ENCODE data around the gene PCSK6. TPM values are rescaled to one million over a fixed set of nuclear protein-coding genes. Genes with fewer than 3 reads are reported as not detected.

Gene PCSK6
- total RNA-seq, 1 donor from 2014 or later = 0.40 TPM

GRCh38 chr15:101318839-101319238 is 170.7 kb downstream of the PCSK6 start:
- DNase-seq (ENCODE audit: low spot score) = no peak
- Mint-ChIP-seq H3K36me3 (ENCODE audit: low read depth) (no peaks in the 10 kb centered on the region), H3K27me3 (ENCODE audit: low read depth) (peaks cover 30% of the 10 kb centered on the region), H3K27ac (ENCODE audit: unreplicated experiment) (no peak overlapping the region), H3K9me3 (ENCODE audit: low read depth) (no peaks in the 10 kb centered on the region), H3K4me3 (ENCODE audit: unreplicated experiment) (no peak overlapping the region), H3K4me1 (ENCODE audit: low read depth) (no peaks in the 10 kb centered on the region)
- TF ChIP-seq CTCF (IDR thresholded peaks at IDR 0.05) = no peak

- Mint-ChIP-seq H3K27me3 (ENCODE audit: low read depth) (peaks cover 31% of the 10 kb centered on the region), H3K36me3 (ENCODE audit: low read depth) (no peaks in the 10 kb centered on the region), H3K27ac (ENCODE audit: unreplicated experiment) (no peak overlapping the region), H3K9me3 (ENCODE audit: low read depth) (no peaks in the 10 kb centered on the region), H3K4me3 (ENCODE audit: unreplicated experiment) (no peak overlapping the region), H3K4me1 (ENCODE audit: low read depth) (no peaks in the 10 kb centered on the region)
- DNase-seq (ENCODE audit: low spot score) = no peak
- TF ChIP-seq CTCF (IDR thresholded peaks at IDR 0.05) = no peak
Measured at GRCh38 chr15:101318147-101318819, 171.2 kb downstream of the PCSK6 start.

GRCh38 chr15:101317336-101317872 is 172.1 kb downstream of the PCSK6 start:
- Mint-ChIP-seq H3K27ac (ENCODE audit: unreplicated experiment) (no peak overlapping the region), H3K27me3 (ENCODE audit: low read depth) (peaks cover 31% of the 10 kb centered on the region), H3K9me3 (ENCODE audit: low read depth) (no peaks in the 10 kb centered on the region), H3K4me3 (ENCODE audit: unreplicated experiment) (no peak overlapping the region), H3K36me3 (ENCODE audit: low read depth) (no peaks in the 10 kb centered on the region), H3K4me1 (ENCODE audit: low read depth) (no peaks in the 10 kb centered on the region)
- no peak for TF ChIP-seq CTCF (IDR thresholded peaks at IDR 0.05)
- no peak for DNase-seq (ENCODE audit: low spot score)

DNA sequence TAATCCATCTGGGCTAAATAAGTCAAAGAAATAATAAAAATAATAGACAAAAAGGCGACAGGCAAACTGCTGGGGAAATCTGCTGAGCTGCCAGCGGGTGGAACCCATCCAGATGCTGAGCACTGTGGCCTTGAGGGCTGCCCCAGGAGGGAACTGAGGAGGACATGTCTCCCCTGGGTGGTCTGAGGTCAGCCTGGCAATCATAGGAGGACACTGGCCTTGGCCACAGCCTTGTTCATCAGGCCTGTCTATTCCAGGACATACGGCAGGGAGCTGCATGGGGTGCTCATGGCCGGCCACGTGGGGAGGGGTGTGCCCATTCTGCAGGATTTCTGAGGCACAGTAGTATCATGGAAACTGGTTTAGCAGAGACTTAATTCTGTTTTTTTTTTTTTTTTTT is 173.0 kb downstream of the PCSK6 start:
- Mint-ChIP-seq H3K9me3 (ENCODE audit: low read depth) (no peaks in the 10 kb centered on the region), H3K4me3 (ENCODE audit: unreplicated experiment) (no peak overlapping the region), H3K27ac (ENCODE audit: unreplicated experiment) (no peak overlapping the region), H3K36me3 (ENCODE audit: low read depth) (no peaks in the 10 kb centered on the region), H3K27me3 (ENCODE audit: low read depth) (peaks cover 25% of the 10 kb centered on the region), H3K4me1 (ENCODE audit: low read depth) (no peaks in the 10 kb centered on the region)
- TF ChIP-seq CTCF (IDR thresholded peaks at IDR 0.05) = no peak
- no peak for DNase-seq (ENCODE audit: low spot score)

DNA sequence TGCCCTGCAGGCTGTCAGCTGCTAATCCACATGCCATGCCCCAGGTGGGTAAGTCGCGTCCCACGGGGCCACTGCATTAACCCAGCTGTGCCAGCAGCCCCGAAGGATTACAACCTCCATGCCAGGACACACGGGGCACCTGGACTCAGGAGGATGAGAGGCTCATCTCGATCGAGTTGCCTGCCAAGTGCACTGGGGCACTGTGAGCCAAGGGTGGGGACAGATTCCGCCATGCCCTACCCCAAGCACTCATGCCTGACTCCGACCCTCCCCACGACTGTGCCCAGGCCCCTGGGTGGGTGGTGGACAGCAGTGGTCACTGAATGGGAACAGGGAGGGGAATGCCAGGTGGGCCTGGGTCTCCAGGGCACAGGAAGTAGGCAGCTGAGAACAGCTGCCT is 173.8 kb downstream of the PCSK6 start:
- Mint-ChIP-seq H3K4me3 (ENCODE audit: unreplicated experiment) (no peak overlapping the region), H3K27me3 (ENCODE audit: low read depth) (peaks cover 19% of the 10 kb centered on the region), H3K27ac (ENCODE audit: unreplicated experiment) (no peak overlapping the region), H3K9me3 (ENCODE audit: low read depth) (no peaks in the 10 kb centered on the region), H3K4me1 (ENCODE audit: low read depth) (no peaks in the 10 kb centered on the region), H3K36me3 (ENCODE audit: low read depth) (no peaks in the 10 kb centered on the region)
- no peak for TF ChIP-seq CTCF (IDR thresholded peaks at IDR 0.05)
- no peak for DNase-seq (ENCODE audit: low spot score)
